Lung (tissue), 12 donors: Measurements from ENCODE around the gene ZNF598. TPM values are rescaled to one million over a fixed set of nuclear protein-coding genes. Genes with fewer than 3 reads are reported as not detected.

Experiments
- ATAC-seq: fragments of 200-7000 bp; cut with Tn5 transposase; one replicate; pipeline ENCODE4 v1.9.1; 2020; ENCODE audit warnings: moderate number of reproducible peaks; ENCODE audit not compliant: insufficient read depth, low FRiP score
- DNase-seq, 3 donors: peaks; one replicate each; pipeline ENCODE4 v3.0.0-alpha.2; 2013 to 2017
- H3K27ac ChIP-seq, 2 donors: one replicate each; pipeline ENCODE4 v1.5.1; 2013; ENCODE audit warnings: mild to moderate bottlenecking in 2 of 2, moderate library complexity in 2 of 2, control low read depth in 1 of 2, inconsistent platforms in 1 of 2, low read depth in 1 of 2, low read length in 1 of 2
- H3K27me3 ChIP-seq, 3 donors: one replicate each; pipeline ENCODE4 v1.5.1; 2013; ENCODE audit warnings: low read length in 2 of 3; ENCODE audit not compliant: control insufficient read depth in 3 of 3, insufficient read depth in 3 of 3
- H3K36me3 ChIP-seq, 4 donors: one replicate each; pipeline ENCODE4 v1.5.1; 2013; ENCODE audit warnings: low read length in 4 of 4, mild to moderate bottlenecking in 1 of 4, moderate library complexity in 1 of 4; ENCODE audit not compliant: control insufficient read depth in 4 of 4, insufficient read depth in 4 of 4
- H3K4me1 ChIP-seq, 5 donors: one replicate each; pipeline ENCODE4 v1.5.1; 2013; ENCODE audit warnings: low read length in 5 of 5, mild to moderate bottlenecking in 2 of 5, moderate library complexity in 1 of 5; ENCODE audit not compliant: control insufficient read depth in 5 of 5, insufficient read depth in 5 of 5
- H3K4me3 ChIP-seq: one replicate; pipeline ENCODE4 v1.5.1; 2013; ENCODE audit warnings: mild to moderate bottlenecking, control low read depth, moderate library complexity
- H3K9ac ChIP-seq, 2 donors: one replicate each; pipeline ENCODE4 v1.5.1; 2013; ENCODE audit warnings: low read length in 2 of 2, control low read depth in 1 of 2; ENCODE audit not compliant: insufficient read depth in 1 of 2
- H3K9me3 ChIP-seq, 4 donors: one replicate each; pipeline ENCODE4 v1.5.1; 2013; ENCODE audit warnings: low read length in 3 of 4, mild to moderate bottlenecking in 1 of 4, moderate library complexity in 1 of 4; ENCODE audit not compliant: control insufficient read depth in 4 of 4, insufficient read depth in 3 of 4
- CTCF ChIP-seq: IDR thresholded peaks from 2 replicates; pipeline ENCODE4 v1.5.1; 2012; ENCODE audit warnings: mild to moderate bottlenecking; ENCODE audit errors: control extremely low read depth, extremely low read depth
- WGBS, 2 donors: extraction: QIAGEN DNeasy Blood & Tissue Kit; methylation state at CpG; one replicate each; pipeline ENCODE4 v1.1.7; 2013; 5-methylcytosine and 5-hydroxymethylcytosine counted together
- polyA plus RNA-seq, 2 donors: library from polyadenylated mRNA; stranded (reverse); fragments of 200-250 nt; gene quantifications; one replicate each; pipeline ENCODE4 v1.2.1, GENCODE V29; 2013
- total RNA-seq, 2 donors: library from RNA; depleted of rRNA in 1 of 2; stranded (reverse); fragments of >200 nt in 1 of 2; gene quantifications; one replicate each; pipeline ENCODE4 v1.2.1, GENCODE V29; 2014 to 2021
- donor health status: control.
- donor health status: control.
- donor health status: Bipolar disorder and iron deficiency.
- donor health status: healthy.
- donor health status: DM: yes; HTN: yes; CAD: no.

ZNF598 gene
- total and polyA plus RNA-seq, 4 donors = 13.9 to 49.8 (median 35.9) TPM

- Histone ChIP-seq H3K4me1 (peaks cover 0 to 43% (median 20%) of the 10 kb centered on the region in 5 donors), H3K9ac (no peak overlapping the region), H3K36me3 (peaks cover 3 to 33% (median 14%) of the 10 kb centered on the region in 4 donors), H3K9me3 (no peaks in the 10 kb centered on the region), H3K4me3 (no peak overlapping the region), H3K27me3 (no peaks in the 10 kb centered on the region), H3K27ac (no peak overlapping the region)
- ATAC-seq (no peak), DNase-seq (no peak)
- TF ChIP-seq CTCF = peak; percentile 4
- 29 to 60% methylated on average over 20 to 21 of the region's 21 CpGs for WGBS, 2 donors
Measured at GRCh38 chr16:2005646-2006045, 4.0 kb downstream of the ZNF598 start.

GRCh38 chr16:2004795-2005517 lies 4.7 kb downstream of the ZNF598 start:
- no peaks in the 10 kb centered on the region for H3K9me3 ChIP-seq
- no peak for TF ChIP-seq CTCF
- ATAC-seq (no peak), DNase-seq (no peak)
- 64 to 75% methylated on average over 31 to 34 of the region's 34 CpGs for WGBS, 2 donors
- H3K4me3 ChIP-seq = no peak overlapping the region
- peaks cover 0 to 40% (median 14%) of the 10 kb centered on the region in 5 donors for H3K4me1 ChIP-seq
- H3K27me3 ChIP-seq = no peaks in the 10 kb centered on the region
- no peak overlapping the region for H3K27ac ChIP-seq
- H3K9ac ChIP-seq = no peak overlapping the region
- H3K36me3 ChIP-seq = peaks cover 3 to 38% (median 16%) of the 10 kb centered on the region in 4 donors

GRCh38 chr16:2003827-2004641 lies 5.6 kb downstream of the ZNF598 start:
- peaks cover 3 to 47% (median 21%) of the 10 kb centered on the region in 4 donors for H3K36me3 ChIP-seq

More at GRCh38 chr16:2003827-2004641, 5.6 kb downstream of the ZNF598 start:
- no peaks in the 10 kb centered on the region for H3K27me3 ChIP-seq
- no peak overlapping the region for H3K27ac ChIP-seq
- TF ChIP-seq CTCF = peak; percentile 87
- H3K9ac ChIP-seq = no peak overlapping the region
- 35 to 39% methylated on average over 35 to 36 of the region's 36 CpGs for WGBS, 2 donors
- ATAC-seq = peak; percentile 89
- peaks cover 0 to 40% (median 14%) of the 10 kb centered on the region in 5 donors for H3K4me1 ChIP-seq
- no peak overlapping the region for H3K4me3 ChIP-seq
- H3K9me3 ChIP-seq = no peaks in the 10 kb centered on the region
- DNase-seq = peak; percentile 88 to 91 (median 90)
